Right lobe of liver (tissue), 6 donors: ENCODE results near the gene LST1. TPM values are rescaled to one million over a fixed set of nuclear protein-coding genes. Genes with fewer than 3 reads are reported as not detected.

Source experiments
- ATAC-seq, 4 donors: fragments of 200-7000 bp; cut with Tn5 transposase; one replicate each; pipeline ENCODE4 v1.9.1; 2020; ENCODE audit warnings: mild to moderate bottlenecking in 4 of 4, moderate library complexity in 4 of 4
- DNase-seq, 3 donors: peaks; one replicate each; pipeline ENCODE4 v3.0.0-alpha.2; 2020
- H3K27ac ChIP-seq, 3 donors: fragments of 200-600 bp; one replicate each; pipeline ENCODE4 v1.8.0; 2022
- H3K27me3 ChIP-seq, 2 donors: fragments of 200-600 bp; one replicate each; pipeline ENCODE4 v1.8.0; 2022
- H3K36me3 ChIP-seq, 4 donors: fragments of 200-600 bp; sonication (generic) in 1 of 4; one replicate each; pipeline versions ENCODE4 v1.5.1 to v1.8.0; 2017 to 2022; ENCODE audit warnings: control low read depth in 1 of 4
- H3K4me1 ChIP-seq, 4 donors: fragments of 200-600 bp; sonication (generic) in 1 of 4; one replicate each; pipeline versions ENCODE4 v1.5.1 to v1.8.0; 2017 to 2022; ENCODE audit warnings: control low read depth in 1 of 4
- H3K4me3 ChIP-seq, 3 donors: fragments of 200-600 bp; one replicate each; pipeline ENCODE4 v1.8.0; 2022
- H3K9me3 ChIP-seq, 4 donors: fragments of 200-600 bp; sonication (generic) in 1 of 4; one replicate each; pipeline versions ENCODE4 v1.5.1 to v1.8.0; 2017 to 2022; ENCODE audit warnings: control low read depth in 1 of 4
- POLR2A ChIP-seq: fragments of 450-650 bp; IDR thresholded peaks from one replicate; pipeline ENCODE4 v1.6.1; 2017; ENCODE audit warnings: antibody characterized with exemption, mild to moderate bottlenecking
- WGBS: methylation state at CpG from one replicate; pipeline ENCODE4 v1.1.6; 2018; ENCODE audit warnings: low coverage, low lambda C conversion rate; ENCODE audit not compliant: insufficient coverage; ENCODE audit errors: missing lambda C conversion rate; 5-methylcytosine and 5-hydroxymethylcytosine counted together
- intact Hi-C, 2 donors: fragments of 100-400 bp; cut with DNase I; formaldehyde crosslinking; loops; one replicate each; pipeline versions ENCODE4 v1.11.2 to v1.14.1; 2022
- total RNA-seq, 6 experiments: library from RNA; depleted of rRNA in 2 of 6; stranded (reverse); fragments of >200 nt in 2 of 6; fragmentation: NEBNext Ultra II Directional in 3 of 6; extraction: Animal tissue kit (Norgen Biotek cat#: 25700) in 3 of 6; gene quantifications; one replicate each; pipeline versions ENCODE4 v1.1.0 to v1.2.4, GENCODE V29; 2016 to 2023
- TF ChIP-seq, protein P1 (sequence below), 4 donors: fragments of 200-600 bp in 3 of 4; fragments of 450-650 bp in 1 of 4; IDR thresholded peaks; one replicate each; pipeline versions ENCODE4 v1.5.1 to v1.8.0; 2016 to 2022; ENCODE audit warnings: antibody characterized with exemption in 4 of 4, mild to moderate bottlenecking in 2 of 4
- donor health status: DM: no; HTN: yes; CAD: no.
- donor health status: DM: no; HTN: no; CAD: no.
- donor health status: DM: no; HTN: no; CAD: no.
- donor health status: DM: no; HTN: yes; CAD: no.
- donor health status: DM: no; HTN: yes; CAD: no.

LST1 gene
- total RNA-seq, 6 experiments from 2014 or later = 1.5 to 21.5 (median 6.7) TPM

DNA sequence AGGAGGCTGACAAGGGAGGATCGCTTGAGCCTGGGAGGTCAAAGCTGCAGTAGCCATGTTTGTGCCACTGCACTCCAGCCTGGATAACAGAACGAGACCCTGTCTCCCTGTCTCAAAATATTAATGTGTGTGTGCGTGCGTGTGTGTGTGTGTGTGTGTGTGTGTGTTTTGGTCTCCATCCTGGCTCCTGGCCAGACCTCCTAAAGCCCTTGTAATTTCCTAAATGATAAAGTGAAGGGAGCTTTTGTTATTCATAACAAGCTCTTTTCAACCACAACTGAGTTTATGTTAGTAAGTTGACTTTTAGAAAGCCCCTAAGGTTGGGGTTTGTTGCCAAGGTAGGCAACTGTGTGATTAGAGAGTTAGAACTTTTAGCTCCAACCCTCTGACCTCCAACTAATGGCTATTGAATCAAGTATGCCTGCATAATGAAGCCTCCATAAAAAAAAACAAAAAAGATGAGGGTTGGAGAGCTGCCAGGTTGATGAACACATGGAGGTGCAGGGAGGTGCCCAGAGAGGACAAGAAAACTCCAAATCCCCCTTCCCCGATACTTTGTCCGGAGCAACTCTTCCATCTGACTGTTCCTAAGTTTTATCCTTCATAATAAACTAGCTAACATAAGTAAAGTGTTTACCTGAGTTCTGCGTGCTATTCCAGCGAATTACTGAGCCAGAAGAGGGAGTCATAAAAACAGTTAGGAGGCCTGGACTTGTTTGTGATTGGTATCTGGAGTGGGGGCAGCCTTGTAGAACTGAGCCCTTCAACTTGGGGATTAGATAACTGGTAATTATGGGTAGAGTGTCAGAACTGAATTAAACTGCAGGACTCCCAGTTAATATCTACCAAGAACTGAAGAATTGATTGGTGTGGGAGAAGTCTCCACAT is 23.7 kb downstream of the LST1 start:
- no peaks in the 10 kb centered on the region for H3K36me3 ChIP-seq
- H3K27ac ChIP-seq = no peak overlapping the region
- no peaks in the 10 kb centered on the region for H3K9me3 ChIP-seq
- H3K4me3 ChIP-seq = no peak overlapping the region
- no peaks in the 10 kb centered on the region for H3K27me3 ChIP-seq
- WGBS = 77% methylated on average over 7 of the region's 8 CpGs
- ATAC-seq = no peak
- TF ChIP-seq, protein P1, sequence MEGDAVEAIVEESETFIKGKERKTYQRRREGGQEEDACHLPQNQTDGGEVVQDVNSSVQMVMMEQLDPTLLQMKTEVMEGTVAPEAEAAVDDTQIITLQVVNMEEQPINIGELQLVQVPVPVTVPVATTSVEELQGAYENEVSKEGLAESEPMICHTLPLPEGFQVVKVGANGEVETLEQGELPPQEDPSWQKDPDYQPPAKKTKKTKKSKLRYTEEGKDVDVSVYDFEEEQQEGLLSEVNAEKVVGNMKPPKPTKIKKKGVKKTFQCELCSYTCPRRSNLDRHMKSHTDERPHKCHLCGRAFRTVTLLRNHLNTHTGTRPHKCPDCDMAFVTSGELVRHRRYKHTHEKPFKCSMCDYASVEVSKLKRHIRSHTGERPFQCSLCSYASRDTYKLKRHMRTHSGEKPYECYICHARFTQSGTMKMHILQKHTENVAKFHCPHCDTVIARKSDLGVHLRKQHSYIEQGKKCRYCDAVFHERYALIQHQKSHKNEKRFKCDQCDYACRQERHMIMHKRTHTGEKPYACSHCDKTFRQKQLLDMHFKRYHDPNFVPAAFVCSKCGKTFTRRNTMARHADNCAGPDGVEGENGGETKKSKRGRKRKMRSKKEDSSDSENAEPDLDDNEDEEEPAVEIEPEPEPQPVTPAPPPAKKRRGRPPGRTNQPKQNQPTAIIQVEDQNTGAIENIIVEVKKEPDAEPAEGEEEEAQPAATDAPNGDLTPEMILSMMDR (IDR thresholded peaks at IDR 0.05) = no peak
- TF ChIP-seq POLR2A = no peak
- H3K4me1 ChIP-seq = peaks cover 0 to 10% (median 3%) of the 10 kb centered on the region in 4 donors
- no peak for DNase-seq
- intact Hi-C loops = no loop called here

DNA sequence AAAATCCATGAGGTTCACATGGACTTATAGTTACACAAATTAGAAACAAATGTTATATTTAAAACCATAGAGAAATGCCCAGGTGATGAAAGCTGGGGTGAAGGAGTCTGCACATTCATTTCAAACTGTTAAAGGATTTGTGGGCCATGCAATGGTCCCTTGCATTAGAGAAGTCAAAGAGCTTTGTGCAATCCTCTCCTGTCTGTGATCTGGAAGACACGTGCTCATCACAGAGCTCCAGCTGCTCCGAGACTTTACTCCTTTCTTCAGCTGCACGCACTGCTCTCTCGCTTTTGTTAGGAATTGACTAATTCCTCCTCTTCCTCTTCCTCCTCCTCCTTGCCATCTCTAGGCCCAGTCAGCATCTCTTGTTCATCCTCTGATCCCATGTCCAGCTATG is 24.9 kb downstream of the LST1 start:
- H3K36me3 ChIP-seq = no peaks in the 10 kb centered on the region
- DNase-seq (no peak), ATAC-seq (no peak)
- WGBS = 62% methylated on average over 4 of the region's 4 CpGs
- H3K9me3 ChIP-seq = no peaks in the 10 kb centered on the region
- H3K4me1 ChIP-seq = peaks cover 0 to 14% (median 6%) of the 10 kb centered on the region in 4 donors
- no peak overlapping the region for H3K4me3 ChIP-seq
- no peak overlapping the region for H3K27ac ChIP-seq
- intact Hi-C loops = no loop called here
- TF ChIP-seq POLR2A = no peak
- TF ChIP-seq, protein P1 (IDR thresholded peaks at IDR 0.05) = no peak
- no peaks in the 10 kb centered on the region for H3K27me3 ChIP-seq

DNA sequence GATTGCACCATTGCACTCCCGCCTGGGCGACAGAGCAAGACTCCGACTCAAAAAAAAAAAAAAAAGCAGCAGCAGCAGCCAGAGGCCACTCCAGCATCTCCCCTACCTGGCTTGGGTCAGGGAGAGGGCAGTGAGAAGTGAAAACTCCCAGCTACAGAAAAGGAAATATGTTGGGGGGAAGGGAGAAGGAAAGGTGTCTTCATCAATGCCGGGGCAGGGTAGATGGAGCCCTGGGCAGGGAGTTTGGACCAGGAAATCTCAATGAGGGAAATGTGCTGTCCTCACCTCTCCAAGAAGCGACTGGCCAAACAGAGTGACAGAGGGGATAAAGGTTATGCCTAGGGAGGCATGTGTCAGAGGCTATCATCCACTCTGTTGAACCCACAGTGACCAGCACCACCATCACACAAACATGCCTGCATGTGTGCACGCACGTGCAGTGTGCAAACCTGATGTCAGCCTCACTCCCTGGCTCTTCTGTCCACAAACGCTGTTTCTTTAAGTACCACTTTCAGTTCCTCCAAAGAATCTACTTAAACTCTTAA is 28.1 kb downstream of the LST1 start:
- peak overlapping the region; percentile 41 to 55 (median 51) for H3K27ac ChIP-seq
- no peak overlapping the region for H3K4me3 ChIP-seq
- intact Hi-C loops = no loop called here
- no peak for TF ChIP-seq POLR2A
- TF ChIP-seq, protein P1 (IDR thresholded peaks at IDR 0.05) = no peak
- DNase-seq = no peak
- no peaks in the 10 kb centered on the region for H3K36me3 ChIP-seq
- peaks cover 0 to 14% (median 6%) of the 10 kb centered on the region in 4 donors for H3K4me1 ChIP-seq
- 41% methylated on average over 7 of the region's 8 CpGs for WGBS
- H3K9me3 ChIP-seq = no peaks in the 10 kb centered on the region
- peak; percentile 30 to 61 (median 50) for ATAC-seq
- H3K27me3 ChIP-seq = no peaks in the 10 kb centered on the region

DNA sequence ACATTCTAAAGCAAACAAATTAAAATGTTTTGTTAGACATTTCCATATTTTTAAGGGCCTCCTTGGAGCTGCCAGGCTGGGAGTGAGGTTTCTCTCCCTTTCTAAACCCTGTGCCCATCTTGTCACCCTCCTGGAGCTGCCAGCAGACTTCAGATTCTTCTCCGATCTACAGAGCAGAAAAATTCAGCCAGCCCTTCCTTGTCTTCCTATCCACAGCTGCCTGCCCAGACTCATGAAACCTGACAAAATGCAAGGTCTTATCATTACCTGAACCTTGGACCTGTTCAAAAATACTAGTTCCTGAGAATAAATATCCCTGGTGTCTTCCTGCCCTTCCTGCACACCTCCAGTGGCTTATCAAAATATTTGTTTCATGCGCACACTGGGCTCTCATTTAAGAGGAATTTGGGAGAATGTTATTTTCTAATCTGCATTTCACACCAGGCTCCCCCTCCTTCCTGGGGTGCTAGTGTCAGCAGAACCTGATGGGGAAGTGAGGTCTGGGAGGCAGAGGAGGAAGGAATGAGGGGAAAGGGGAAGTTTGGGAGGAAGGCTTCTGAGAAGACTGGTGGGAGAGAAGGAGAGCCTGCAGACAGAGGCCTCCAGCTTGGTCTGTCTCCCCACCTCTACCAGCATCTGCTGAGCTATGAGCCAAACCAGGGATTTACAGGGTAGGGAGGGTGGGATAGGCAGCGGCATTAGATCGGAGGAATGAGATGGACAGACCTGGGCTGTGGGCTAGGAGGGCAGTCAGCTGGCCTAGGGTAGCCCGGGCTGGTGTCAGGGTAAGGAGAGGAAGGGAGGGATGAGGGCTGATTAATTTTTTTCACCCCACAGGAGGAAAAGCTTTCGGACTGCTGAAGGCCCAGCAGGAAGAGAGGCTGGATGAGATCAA is 28.9 kb downstream of the LST1 start, which contains the start of gene AIF1:
TSS of gene AIF1 (plus strand) at position 551 of the 895 bp plus-strand sequence. CDS start at position 647, 96 bp downstream.
- peak within 1 kb of the TSS in 2 of 3 donors; percentile 3 to 24 for H3K4me3 ChIP-seq
- peaks cover 0 to 14% (median 6%) of the 10 kb centered on the region in 4 donors for H3K4me1 ChIP-seq
- H3K36me3 ChIP-seq = no peaks in the 10 kb centered on the region
- H3K9me3 ChIP-seq = no peaks in the 10 kb centered on the region
- intact Hi-C loops = no loop called here
- ATAC-seq = peak; percentile 43 to 63 (median 54)
- TF ChIP-seq, protein P1 (IDR thresholded peaks at IDR 0.05) = no peak
- TF ChIP-seq POLR2A = no peak
- no peaks in the 10 kb centered on the region for H3K27me3 ChIP-seq
- peak within 1 kb of the TSS; percentile 41 to 55 (median 51) for H3K27ac ChIP-seq
- 33% methylated on average over 6 of the region's 6 CpGs for WGBS
- DNase-seq = no peak
